ENCODE results near the gene TTLL3.
"Not testable (repeated sequence)": the region's sequence is repeated elsewhere in the genome, so short reads cannot be mapped to it uniquely, and the experiment has no call there.

TTLL3 gene

DNA sequence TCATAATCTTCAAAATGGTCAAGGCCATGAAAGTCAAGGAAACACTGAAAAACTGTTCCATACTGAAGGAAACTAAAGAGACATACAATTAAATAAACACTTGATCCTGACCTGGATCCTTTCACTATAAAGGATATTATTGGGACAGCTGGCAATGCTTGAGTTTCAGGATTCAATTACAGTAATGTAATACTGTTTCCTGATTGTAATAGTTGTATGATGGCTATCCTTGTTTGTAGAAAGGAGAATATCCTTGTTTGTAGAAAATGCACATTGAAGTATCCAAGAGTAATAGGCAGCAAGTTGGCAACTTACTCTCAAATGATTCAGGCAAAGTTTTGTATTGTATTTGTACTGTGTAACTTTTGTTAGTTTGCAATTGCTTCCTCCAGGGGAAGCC, 65.4 kb downstream of the TTLL3 start:
- DNase-seq = no peak

DNA sequence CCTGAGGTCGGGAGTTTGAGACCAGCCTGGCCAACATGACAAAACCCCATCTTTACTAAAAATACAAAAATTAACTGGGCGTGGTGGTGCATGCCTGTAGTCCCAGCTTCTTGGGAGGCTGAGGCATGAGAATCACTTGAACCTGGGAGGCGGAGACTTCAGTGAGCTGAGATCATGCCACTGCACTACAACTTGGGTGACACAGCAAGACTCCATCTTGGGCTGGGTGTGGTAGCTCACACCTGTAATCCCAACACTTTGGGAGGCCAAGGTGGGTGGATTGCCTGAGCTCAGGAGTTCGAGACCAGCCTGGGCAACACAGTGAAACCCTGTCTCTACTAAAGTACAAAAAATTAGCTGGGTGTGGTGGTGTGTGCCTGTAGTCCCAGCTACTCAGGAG, 66.2 kb downstream of the TTLL3 start:
- not testable (repeated sequence) for DNase-seq

DNA sequence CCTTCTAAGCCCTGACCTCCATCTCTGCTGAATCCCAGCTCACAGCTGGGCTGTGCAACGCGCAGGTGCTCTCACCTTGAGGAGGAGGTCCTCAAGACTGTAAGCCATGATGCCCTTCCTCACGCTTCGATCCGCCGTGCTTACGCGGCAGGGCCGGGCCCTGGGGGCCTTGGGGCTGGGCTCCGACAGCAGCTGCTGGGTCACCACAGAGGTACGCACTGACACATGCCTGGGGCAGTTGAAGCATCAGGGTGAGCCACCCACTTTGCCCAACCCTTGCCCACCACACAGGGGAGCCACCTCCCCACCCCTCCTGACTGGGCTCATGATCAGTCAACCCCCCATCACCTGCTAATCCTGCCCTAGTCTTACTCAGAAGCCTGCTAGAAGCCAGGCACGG, 66.9 kb downstream of the TTLL3 start:
- no peak for DNase-seq

DNA sequence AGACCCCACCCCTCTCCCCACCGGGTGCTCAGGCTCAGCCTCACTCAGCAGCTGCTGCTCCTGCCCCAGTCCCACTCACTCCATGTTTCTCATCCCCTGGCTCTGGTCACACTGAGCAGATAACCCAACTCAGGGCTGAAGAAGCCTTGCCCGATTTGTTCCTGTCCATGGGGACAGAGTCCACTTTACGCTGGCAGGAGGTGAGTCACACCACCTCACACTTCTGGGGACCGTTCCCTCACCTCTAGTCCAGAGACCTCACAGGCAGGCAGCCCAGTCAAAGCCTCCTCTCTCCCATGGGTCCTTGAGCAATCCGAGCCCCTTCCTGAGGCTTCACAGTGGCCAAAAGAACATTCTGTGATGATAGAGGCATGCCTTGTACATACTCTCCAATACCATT, 68.6 kb downstream of the TTLL3 start:
- DNase-seq = no peak

DNA sequence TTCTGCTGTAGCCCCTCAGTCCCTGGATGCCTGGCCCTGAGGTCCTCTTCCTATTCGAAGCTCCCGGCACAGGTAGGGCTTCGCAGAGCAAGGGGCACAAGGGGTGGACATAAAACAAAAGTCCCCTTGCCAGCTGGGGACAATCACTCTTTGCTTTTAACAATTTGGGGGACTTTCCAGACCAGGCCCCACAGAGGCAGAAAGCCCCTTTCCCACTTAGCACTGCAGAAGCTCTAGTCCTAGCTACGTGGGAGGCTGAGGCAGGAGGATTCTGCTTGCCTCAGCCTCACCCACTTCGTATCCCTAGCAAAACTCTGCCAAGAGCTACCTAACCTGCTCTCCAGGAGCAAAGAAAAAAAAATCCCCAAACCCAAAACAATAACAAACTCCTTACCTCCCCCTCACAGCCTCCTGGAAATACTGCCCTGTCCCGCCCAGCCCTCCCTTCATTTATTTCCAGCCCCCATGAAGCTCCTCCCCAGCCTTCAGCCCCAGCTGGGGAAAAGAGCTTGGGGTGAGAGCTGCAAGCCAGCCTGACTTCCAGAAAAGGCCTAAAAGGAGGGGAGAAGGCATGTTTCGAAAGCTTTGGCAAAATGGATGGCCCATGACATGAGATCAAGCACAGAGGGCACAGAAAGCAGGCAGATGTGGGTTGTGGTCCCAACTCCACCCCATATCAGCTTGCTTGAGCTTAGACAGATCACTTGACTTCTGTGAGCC, 69.9 kb downstream of the TTLL3 start, which contains the start of gene CIDEC:
Gene CIDEC (minus strand): TSS at position 424 of the 720 bp plus-strand sequence. CDS start 1,767 bp downstream, outside the sequence.
- no peak for DNase-seq

DNA sequence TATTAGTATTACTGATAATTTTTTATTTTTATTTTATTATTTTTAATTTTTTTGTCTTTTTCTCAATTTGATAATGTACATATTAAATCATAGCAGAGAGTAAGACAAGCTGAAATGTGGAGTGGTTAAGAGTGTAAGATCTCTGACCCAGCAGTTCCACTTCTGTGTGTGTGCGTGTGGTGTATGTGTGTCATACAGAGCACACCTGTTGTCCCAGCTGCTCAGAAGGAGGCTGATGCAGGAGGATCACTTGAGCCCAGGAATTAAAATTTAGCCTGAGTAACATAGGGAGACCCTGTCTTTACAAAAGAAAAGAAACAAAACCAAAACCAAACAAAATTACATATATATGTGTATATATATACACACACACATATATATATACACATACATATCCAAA, 71.4 kb downstream of the TTLL3 start:
- DNase-seq = no peak

DNA sequence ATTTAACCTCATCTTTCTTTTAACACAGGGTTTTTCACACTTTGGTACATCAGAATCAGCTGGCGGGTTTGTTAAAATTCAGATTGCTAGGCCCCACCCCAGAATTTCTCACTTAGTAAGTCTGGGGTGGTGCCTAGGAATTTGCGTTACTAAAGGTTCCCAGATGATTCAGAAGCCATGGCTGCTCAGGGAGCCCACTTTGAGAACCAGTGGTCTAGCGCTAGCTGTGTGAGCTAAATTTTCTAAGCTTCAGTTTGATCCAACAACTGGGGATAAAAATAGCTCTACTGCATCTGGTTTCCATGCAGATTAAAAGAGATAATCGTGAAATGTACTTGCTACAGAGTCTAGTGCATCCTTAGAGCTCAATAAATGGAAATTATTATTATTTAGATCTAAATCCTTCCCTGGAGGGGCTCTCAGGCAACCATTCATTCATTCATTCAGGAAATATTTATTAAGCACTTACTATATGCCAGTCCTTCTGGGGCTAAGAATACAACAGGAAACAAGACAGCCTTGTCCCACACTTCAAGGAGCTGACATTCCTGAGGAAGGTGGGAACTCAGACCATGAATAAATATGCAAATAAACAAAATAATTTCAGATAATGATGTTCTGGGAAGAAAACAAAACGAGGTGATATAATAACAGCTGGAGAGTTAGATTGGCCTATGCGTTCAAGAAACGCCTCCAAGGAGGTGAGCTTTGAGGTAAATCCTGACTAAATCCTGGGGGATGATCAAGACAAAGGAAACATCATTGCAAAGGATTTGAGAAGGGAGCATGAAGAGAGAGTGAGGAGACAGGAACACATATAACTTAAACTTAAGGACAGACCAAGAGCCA, 73.9 kb downstream of the TTLL3 start:
- DNase-seq = no peak

DNA sequence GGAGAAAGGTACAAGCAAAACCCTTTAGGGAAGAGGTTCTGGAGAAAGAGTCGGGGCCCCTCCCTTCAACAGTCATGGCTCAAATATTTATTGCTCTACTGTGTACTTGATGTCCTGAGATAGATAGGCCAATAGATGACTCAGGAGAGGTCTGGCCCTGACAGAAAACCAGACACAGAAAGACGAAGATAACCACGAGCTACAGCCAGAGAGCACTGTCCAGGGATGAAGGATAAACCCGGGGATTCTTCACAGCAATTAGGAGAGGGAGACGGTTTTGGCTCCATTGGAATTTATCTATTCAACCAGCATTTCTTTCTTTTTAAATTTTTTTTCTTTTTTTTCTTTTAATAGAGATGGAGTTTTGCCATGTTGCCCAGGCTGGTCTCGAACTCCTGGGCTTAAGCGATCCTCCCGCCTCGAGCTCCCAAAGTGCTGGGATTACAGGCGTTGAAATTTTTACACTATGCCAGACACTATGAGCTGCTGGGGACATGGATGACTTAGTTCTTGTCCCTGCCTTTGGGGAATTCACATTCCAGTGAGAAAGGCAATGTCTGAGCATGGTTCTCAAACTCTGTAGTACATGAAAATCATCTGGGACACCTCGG, 74.6 kb downstream of the TTLL3 start:
- no peak for DNase-seq
